GM23338 (cell line): Measurements from ENCODE around the gene CNST. TPM values are rescaled to one million over a fixed set of nuclear protein-coding genes. Genes with fewer than 3 reads are reported as not detected.

Experiments
- ATAC-seq: fragments of 200-7000 bp; cut with Tn5 transposase; 3 replicates; pipeline ENCODE4 v1.9.1; 2020
- DNase-seq: peaks from one replicate; pipeline ENCODE4 v3.0.0-alpha.2; 2015; ENCODE audit warnings: low spot score
- H2AFZ ChIP-seq: fragments of 200-600 bp; sonication (generic); 2 replicates; pipeline ENCODE4 v1.8.0; 2016; ENCODE audit warnings: antibody characterized with exemption, mild to moderate bottlenecking, moderate library complexity
- H3F3A ChIP-seq: fragments of 200-600 bp; sonication (generic); replicated peaks from 2 replicates; pipeline ENCODE4 v1.8.0; 2017; ENCODE audit warnings: antibody characterized with exemption, mixed run types, low read depth
- H3K27ac ChIP-seq: fragments of 200-600 bp; sonication (generic); 2 replicates; pipeline ENCODE4 v1.6.1; 2016; ENCODE audit warnings: low read depth
- H3K27me3 ChIP-seq: fragments of 200-600 bp; sonication (generic); 2 replicates; pipeline ENCODE4 v1.8.0; 2016; ENCODE audit warnings: mild to moderate bottlenecking, mixed run types, moderate library complexity; ENCODE audit not compliant: insufficient read depth
- H3K36me3 ChIP-seq: fragments of 200-600 bp; sonication (generic); 2 replicates; pipeline ENCODE4 v1.8.0; 2016; ENCODE audit warnings: mild to moderate bottlenecking; ENCODE audit not compliant: insufficient read depth
- H3K4me1 ChIP-seq: fragments of 200-600 bp; sonication (generic); 2 replicates; pipeline ENCODE4 v1.8.0; 2016; ENCODE audit warnings: mild to moderate bottlenecking, moderate library complexity; ENCODE audit not compliant: insufficient read depth
- H3K4me2 ChIP-seq: fragments of 200-600 bp; sonication (generic); 2 replicates; pipeline ENCODE4 v1.7.1; 2017; ENCODE audit warnings: mixed run types
- H3K4me3 ChIP-seq: fragments of 200-600 bp; sonication (generic); 2 replicates; pipeline ENCODE4 v1.6.1; 2016; ENCODE audit warnings: mixed run types
- H3K79me2 ChIP-seq: fragments of 200-600 bp; sonication (generic); replicated peaks from 2 replicates; pipeline ENCODE4 v1.8.0; 2017; ENCODE audit warnings: mild to moderate bottlenecking; ENCODE audit not compliant: insufficient read depth
- H3K9me2 ChIP-seq: fragments of 200-600 bp; sonication (generic); 2 replicates; pipeline ENCODE4 v1.8.0; 2017; ENCODE audit not compliant: insufficient read depth
- H4K20me1 ChIP-seq: fragments of 200-600 bp; sonication (generic); replicated peaks from 2 replicates; pipeline ENCODE4 v1.8.0; 2017; ENCODE audit warnings: mild to moderate bottlenecking; ENCODE audit not compliant: insufficient read depth
- H3K27ac Mint-ChIP-seq: 2 replicates; pipeline ENCODE4 v1.8.0; 2020; ENCODE audit warnings: inconsistent platforms, mild to moderate bottlenecking, moderate library complexity, mixed read lengths
- H3K27me3 Mint-ChIP-seq: 3 replicates; pipeline ENCODE4 v1.8.0; 2022; ENCODE audit warnings: low read depth, mild to moderate bottlenecking, moderate library complexity, mixed read lengths, inconsistent platforms; ENCODE audit not compliant: insufficient read depth, poor library complexity
- H3K36me3 Mint-ChIP-seq: 3 replicates; pipeline ENCODE4 v1.8.0; 2021; ENCODE audit warnings: low read depth, mild to moderate bottlenecking, inconsistent platforms, moderate library complexity, mixed read lengths
- H3K4me1 Mint-ChIP-seq: 3 replicates; pipeline ENCODE4 v1.8.0; 2020; ENCODE audit warnings: mild to moderate bottlenecking, inconsistent platforms, mixed read lengths
- H3K4me3 Mint-ChIP-seq: 3 replicates; pipeline ENCODE4 v1.8.0; 2021; ENCODE audit warnings: moderate library complexity, mild to moderate bottlenecking, inconsistent platforms, mixed read lengths
- H3K9me3 Mint-ChIP-seq: 3 replicates; pipeline ENCODE4 v1.8.0; 2020; ENCODE audit warnings: moderate library complexity, mild to moderate bottlenecking, inconsistent platforms, mixed read lengths
- CREB1 ChIP-seq: fragments of 250-450 bp; sonication (Bioruptor Pico); IDR thresholded peaks from 2 replicates; pipeline ENCODE4 v1.5.0; 2020; ENCODE audit warnings: low read depth, mild to moderate bottlenecking, moderate library complexity
- EZH2 ChIP-seq: fragments of 200-600 bp; sonication (generic); IDR thresholded peaks from one replicate; pipeline ENCODE4 v1.8.0; 2017; ENCODE audit warnings: antibody characterized with exemption, mild to moderate bottlenecking, low read depth; ENCODE audit not compliant: unreplicated experiment
- EZH2phosphoT487 ChIP-seq: fragments of 200-600 bp; sonication (generic); IDR thresholded peaks from one replicate; pipeline ENCODE4 v1.8.1; 2018; ENCODE audit warnings: antibody characterized with exemption; ENCODE audit not compliant: unreplicated experiment
- NANOG ChIP-seq: IDR thresholded peaks from 2 replicates; pipeline ENCODE4 v1.6.1; 2016; ENCODE audit warnings: antibody characterized with exemption, borderline replicate concordance
- STAT1 ChIP-seq: IDR thresholded peaks from one replicate; pipeline ENCODE4 v1.6.1; 2016; ENCODE audit warnings: antibody characterized with exemption; ENCODE audit not compliant: unreplicated experiment
- ZNF114 ChIP-seq: fragments of 250-450 bp; sonication (Bioruptor Pico); IDR thresholded peaks from 2 replicates; pipeline ENCODE4 v1.5.0; 2020; ENCODE audit warnings: mild to moderate bottlenecking, moderate library complexity
- ZNF331 ChIP-seq: fragments of 250-450 bp; sonication (Bioruptor Pico); IDR thresholded peaks from 2 replicates; pipeline ENCODE4 v1.5.0; 2020; ENCODE audit warnings: low read depth, mild to moderate bottlenecking, moderate library complexity
- polyA plus RNA-seq: library from polyadenylated mRNA; unstranded; fragments of >200 nt; fragmentation: Nextera tagmentation; extraction: Ambion mirVana; gene quantifications from 2 replicates; pipeline ENCODE4 v1.2.1, GENCODE V29; 2016
- total RNA-seq: library from RNA; depleted of rRNA; stranded (reverse); fragments of >200 nt; shearing (Covaris generic); gene quantifications from 2 replicates; pipeline ENCODE4 v1.2.3, GENCODE V29; 2014
- TF ChIP-seq, protein P1 (sequence below): IDR thresholded peaks from one replicate; pipeline ENCODE4 v1.6.1; 2018; ENCODE audit warnings: antibody characterized with exemption; ENCODE audit not compliant: unreplicated experiment
- TF ChIP-seq, protein P2 (sequence below), 2 experiments: fragments of 200-600 bp in 1 of 2; sonication (generic) in 1 of 2; conservative IDR thresholded peaks; 2 replicates each; pipeline versions ENCODE4 v1.5.1 to v1.6.1; 2016 to 2017; ENCODE audit warnings: antibody characterized with exemption in 2 of 2, low read depth in 2 of 2, mild to moderate bottlenecking in 2 of 2, moderate library complexity in 1 of 2
- TF ChIP-seq, protein P3 (sequence below): fragments of 250-450 bp; sonication (Bioruptor Pico); IDR thresholded peaks from 2 replicates; pipeline ENCODE4 v1.5.0; 2020; ENCODE audit warnings: mild to moderate bottlenecking, moderate library complexity

The CNST gene
- total and polyA plus RNA-seq, 2 experiments from 2014 or later = 8.1 to 17.6 TPM

DNA sequence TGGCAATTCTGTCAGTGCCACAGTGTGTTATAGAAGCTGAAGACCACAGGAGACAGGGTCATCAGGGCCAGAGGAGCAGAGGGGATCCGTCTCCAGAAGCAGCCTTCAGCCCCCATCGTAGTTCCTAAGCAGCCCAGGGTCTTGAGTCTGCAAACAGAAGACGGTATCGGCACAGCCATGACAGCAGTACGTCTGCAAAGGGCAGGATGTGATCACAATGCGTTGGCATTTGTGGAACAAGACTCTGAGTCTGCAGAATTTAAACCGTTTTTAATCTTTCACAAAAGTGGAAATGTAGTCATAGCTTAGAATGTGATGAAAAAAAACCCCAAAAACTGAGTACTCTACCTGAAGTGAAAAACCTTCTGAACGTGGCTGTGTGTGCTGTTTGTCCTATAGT, 113.9 kb downstream of the CNST start (continued):
- TF ChIP-seq, protein P1, sequence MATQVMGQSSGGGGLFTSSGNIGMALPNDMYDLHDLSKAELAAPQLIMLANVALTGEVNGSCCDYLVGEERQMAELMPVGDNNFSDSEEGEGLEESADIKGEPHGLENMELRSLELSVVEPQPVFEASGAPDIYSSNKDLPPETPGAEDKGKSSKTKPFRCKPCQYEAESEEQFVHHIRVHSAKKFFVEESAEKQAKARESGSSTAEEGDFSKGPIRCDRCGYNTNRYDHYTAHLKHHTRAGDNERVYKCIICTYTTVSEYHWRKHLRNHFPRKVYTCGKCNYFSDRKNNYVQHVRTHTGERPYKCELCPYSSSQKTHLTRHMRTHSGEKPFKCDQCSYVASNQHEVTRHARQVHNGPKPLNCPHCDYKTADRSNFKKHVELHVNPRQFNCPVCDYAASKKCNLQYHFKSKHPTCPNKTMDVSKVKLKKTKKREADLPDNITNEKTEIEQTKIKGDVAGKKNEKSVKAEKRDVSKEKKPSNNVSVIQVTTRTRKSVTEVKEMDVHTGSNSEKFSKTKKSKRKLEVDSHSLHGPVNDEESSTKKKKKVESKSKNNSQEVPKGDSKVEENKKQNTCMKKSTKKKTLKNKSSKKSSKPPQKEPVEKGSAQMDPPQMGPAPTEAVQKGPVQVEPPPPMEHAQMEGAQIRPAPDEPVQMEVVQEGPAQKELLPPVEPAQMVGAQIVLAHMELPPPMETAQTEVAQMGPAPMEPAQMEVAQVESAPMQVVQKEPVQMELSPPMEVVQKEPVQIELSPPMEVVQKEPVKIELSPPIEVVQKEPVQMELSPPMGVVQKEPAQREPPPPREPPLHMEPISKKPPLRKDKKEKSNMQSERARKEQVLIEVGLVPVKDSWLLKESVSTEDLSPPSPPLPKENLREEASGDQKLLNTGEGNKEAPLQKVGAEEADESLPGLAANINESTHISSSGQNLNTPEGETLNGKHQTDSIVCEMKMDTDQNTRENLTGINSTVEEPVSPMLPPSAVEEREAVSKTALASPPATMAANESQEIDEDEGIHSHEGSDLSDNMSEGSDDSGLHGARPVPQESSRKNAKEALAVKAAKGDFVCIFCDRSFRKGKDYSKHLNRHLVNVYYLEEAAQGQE = no peak
- TF ChIP-seq STAT1 (no peak), ZNF114 (no peak), NANOG (no peak), EZH2phosphoT487 (no peak), EZH2 (no peak)
- TF ChIP-seq, protein P2, sequence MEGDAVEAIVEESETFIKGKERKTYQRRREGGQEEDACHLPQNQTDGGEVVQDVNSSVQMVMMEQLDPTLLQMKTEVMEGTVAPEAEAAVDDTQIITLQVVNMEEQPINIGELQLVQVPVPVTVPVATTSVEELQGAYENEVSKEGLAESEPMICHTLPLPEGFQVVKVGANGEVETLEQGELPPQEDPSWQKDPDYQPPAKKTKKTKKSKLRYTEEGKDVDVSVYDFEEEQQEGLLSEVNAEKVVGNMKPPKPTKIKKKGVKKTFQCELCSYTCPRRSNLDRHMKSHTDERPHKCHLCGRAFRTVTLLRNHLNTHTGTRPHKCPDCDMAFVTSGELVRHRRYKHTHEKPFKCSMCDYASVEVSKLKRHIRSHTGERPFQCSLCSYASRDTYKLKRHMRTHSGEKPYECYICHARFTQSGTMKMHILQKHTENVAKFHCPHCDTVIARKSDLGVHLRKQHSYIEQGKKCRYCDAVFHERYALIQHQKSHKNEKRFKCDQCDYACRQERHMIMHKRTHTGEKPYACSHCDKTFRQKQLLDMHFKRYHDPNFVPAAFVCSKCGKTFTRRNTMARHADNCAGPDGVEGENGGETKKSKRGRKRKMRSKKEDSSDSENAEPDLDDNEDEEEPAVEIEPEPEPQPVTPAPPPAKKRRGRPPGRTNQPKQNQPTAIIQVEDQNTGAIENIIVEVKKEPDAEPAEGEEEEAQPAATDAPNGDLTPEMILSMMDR (conservative IDR thresholded peaks at IDR 0.05; ENCODE audit: low read depth in 2 of 2) = no peak

DNA sequence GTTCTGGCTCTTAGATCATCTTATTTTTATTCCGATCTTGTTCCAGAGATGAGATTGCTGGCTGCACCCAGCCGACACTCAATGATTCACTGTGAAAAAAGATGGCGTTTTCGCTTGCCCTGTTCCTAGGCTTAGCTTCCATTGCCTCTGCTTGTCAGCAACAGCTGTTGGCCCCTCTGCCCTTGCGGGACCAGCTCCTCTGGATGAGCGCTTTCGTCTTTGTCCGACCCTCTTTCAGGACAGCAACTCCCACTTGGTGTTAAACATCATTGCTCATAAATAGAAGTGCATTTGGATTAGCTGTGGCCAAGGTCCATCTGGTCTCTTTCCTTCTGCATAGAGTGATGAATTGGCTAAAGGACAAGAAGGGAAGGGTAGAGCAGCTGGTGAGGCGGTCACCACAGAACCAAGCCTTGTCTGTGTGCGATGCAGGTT, 114.5 kb downstream of the CNST start:
- no peak for ATAC-seq
- H3K9me3 Mint-ChIP-seq = no peaks in the 10 kb centered on the region
- H2AFZ ChIP-seq = no peak overlapping the region
- no peaks in the 10 kb centered on the region for H3K9me2 ChIP-seq
- H3K27me3 ChIP-seq = no peaks in the 10 kb centered on the region
- no peaks in the 10 kb centered on the region for H3F3A ChIP-seq
- H3K36me3 Mint-ChIP-seq = no peaks in the 10 kb centered on the region
- no peak overlapping the region for H3K4me3 Mint-ChIP-seq
- H3K4me2 ChIP-seq = no peak overlapping the region
- H3K36me3 ChIP-seq = no peaks in the 10 kb centered on the region
- H3K4me3 ChIP-seq = no peak overlapping the region
- H3K27ac Mint-ChIP-seq = no peak overlapping the region
- no peak for DNase-seq
- H4K20me1 ChIP-seq = no peaks in the 10 kb centered on the region
- H3K79me2 ChIP-seq = no peaks in the 10 kb centered on the region
- peaks cover 2% of the 10 kb centered on the region for H3K27me3 Mint-ChIP-seq
- no peaks in the 10 kb centered on the region for H3K4me1 ChIP-seq
- no peak overlapping the region for H3K27ac ChIP-seq
- H3K4me1 Mint-ChIP-seq = no peaks in the 10 kb centered on the region
- TF ChIP-seq, protein P2 (conservative IDR thresholded peaks at IDR 0.05; ENCODE audit: low read depth in 2 of 2) = no peak
- TF ChIP-seq, protein P3, sequence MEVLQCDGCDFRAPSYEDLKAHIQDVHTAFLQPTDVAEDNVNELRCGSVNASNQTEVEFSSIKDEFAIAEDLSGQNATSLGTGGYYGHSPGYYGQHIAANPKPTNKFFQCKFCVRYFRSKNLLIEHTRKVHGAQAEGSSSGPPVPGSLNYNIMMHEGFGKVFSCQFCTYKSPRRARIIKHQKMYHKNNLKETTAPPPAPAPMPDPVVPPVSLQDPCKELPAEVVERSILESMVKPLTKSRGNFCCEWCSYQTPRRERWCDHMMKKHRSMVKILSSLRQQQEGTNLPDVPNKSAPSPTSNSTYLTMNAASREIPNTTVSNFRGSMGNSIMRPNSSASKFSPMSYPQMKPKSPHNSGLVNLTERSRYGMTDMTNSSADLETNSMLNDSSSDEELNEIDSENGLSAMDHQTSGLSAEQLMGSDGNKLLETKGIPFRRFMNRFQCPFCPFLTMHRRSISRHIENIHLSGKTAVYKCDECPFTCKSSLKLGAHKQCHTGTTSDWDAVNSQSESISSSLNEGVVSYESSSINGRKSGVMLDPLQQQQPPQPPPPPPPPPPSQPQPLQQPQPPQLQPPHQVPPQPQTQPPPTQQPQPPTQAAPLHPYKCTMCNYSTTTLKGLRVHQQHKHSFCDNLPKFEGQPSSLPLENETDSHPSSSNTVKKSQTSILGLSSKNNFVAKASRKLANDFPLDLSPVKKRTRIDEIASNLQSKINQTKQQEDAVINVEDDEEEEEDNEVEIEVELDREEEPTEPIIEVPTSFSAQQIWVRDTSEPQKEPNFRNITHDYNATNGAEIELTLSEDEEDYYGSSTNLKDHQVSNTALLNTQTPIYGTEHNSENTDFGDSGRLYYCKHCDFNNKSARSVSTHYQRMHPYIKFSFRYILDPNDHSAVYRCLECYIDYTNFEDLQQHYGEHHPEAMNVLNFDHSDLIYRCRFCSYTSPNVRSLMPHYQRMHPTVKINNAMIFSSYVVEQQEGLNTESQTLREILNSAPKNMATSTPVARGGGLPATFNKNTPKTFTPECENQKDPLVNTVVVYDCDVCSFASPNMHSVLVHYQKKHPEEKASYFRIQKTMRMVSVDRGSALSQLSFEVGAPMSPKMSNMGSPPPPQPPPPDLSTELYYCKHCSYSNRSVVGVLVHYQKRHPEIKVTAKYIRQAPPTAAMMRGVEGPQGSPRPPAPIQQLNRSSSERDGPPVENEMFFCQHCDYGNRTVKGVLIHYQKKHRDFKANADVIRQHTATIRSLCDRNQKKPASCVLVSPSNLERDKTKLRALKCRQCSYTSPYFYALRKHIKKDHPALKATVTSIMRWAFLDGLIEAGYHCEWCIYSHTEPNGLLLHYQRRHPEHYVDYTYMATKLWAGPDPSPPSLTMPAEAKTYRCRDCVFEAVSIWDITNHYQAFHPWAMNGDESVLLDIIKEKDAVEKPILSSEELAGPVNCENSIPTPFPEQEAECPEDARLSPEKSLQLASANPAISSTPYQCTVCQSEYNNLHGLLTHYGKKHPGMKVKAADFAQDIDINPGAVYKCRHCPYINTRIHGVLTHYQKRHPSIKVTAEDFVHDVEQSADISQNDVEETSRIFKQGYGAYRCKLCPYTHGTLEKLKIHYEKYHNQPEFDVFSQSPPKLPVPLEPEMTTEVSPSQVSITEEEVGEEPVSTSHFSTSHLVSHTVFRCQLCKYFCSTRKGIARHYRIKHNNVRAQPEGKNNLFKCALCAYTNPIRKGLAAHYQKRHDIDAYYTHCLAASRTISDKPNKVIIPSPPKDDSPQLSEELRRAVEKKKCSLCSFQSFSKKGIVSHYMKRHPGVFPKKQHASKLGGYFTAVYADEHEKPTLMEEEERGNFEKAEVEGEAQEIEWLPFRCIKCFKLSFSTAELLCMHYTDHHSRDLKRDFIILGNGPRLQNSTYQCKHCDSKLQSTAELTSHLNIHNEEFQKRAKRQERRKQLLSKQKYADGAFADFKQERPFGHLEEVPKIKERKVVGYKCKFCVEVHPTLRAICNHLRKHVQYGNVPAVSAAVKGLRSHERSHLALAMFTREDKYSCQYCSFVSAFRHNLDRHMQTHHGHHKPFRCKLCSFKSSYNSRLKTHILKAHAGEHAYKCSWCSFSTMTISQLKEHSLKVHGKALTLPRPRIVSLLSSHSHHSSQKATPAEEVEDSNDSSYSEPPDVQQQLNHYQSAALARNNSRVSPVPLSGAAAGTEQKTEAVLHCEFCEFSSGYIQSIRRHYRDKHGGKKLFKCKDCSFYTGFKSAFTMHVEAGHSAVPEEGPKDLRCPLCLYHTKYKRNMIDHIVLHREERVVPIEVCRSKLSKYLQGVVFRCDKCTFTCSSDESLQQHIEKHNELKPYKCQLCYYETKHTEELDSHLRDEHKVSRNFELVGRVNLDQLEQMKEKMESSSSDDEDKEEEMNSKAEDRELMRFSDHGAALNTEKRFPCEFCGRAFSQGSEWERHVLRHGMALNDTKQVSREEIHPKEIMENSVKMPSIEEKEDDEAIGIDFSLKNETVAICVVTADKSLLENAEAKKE (CRISPR knock-in tag) = no peak
- no peak for TF ChIP-seq CREB1 (CRISPR knock-in tag)
- no peak for TF ChIP-seq STAT1
- TF ChIP-seq ZNF331 (CRISPR knock-in tag) = no peak
- TF ChIP-seq ZNF114 = no peak
